ENCODE data around the gene RGS10.
"Not testable (repeated sequence)": the region's sequence is repeated elsewhere in the genome, so short reads cannot be mapped to it uniquely, and the experiment has no call there.

The RGS10 gene, protein sequence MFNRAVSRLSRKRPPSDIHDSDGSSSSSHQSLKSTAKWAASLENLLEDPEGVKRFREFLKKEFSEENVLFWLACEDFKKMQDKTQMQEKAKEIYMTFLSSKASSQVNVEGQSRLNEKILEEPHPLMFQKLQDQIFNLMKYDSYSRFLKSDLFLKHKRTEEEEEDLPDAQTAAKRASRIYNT

DNA sequence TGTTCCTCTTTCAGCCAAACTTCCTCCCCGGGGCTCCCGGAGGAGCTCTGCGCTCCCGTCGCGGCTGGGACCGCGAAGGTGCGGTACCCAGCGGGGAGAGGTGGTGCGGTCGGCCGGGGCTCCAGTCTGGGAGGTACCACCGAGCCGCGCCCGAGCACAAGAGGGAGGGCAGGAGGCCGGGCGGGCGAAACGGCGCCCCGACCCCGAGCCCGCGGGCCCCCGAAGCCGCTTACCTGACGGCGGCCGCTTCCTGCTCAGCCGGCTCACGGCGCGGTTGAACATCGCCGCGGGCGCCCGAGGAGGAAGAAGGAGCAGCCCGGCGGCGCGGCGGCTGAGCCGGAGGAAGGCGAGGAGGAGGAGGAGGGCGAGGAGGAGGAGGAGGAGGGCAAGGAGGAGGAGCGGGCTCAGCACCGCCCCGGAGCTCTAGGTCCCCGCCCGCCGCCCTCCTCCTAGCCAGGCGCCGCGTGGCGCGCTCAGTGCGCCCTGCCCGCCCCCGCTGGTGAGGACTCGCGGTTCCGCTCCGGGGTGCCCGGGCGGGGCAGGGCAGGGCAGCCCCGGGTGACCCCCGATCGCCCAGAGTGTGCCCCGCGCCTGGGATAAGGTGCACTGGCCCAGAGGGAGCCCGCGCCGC, at the start of gene RGS10:
TSS of gene RGS10 (minus strand) at position 363 of the 631 bp plus-strand sequence. CDS start at position 282, 81 bp downstream.
- DNase-seq, result peak; percentile 83

DNA sequence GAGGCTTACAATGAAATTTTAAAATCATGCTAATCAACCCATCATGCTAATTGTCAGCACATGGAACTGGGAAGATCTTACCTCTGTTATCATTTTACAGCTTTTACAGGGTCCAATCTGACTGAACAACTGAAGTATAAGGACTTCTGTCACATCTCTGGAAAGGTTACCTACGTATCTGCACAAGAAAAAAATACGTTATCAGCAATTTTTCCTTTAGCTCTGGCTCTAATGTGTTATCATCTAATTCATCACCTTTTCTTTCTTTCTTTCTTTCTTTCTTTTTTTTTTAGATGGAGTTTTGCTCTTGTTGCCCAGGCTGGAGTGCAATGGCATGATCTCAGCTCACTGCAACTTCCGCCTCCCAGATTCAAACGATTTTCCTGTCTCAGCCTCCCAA, 45.6 kb upstream of the RGS10 start:
- no peak for DNase-seq

DNA sequence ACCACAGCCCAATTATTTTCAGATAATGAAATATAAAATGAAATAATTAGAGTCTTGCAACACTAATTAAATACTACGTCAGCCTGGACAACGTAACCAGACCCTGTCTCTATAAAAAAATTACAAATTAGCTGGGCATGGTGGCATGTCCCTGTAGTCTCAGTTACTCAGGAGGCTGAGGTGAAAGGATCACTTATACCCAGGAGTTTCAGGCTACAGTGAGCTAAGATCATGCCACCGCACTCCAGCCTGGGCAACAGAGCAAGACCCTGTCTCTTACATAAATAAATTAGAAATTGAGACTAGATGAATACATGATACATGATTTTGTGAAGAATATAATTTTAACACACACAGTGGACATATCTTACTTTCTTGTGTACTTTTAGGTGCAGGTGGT, 35.8 kb upstream of the RGS10 start:
- no peak for DNase-seq

DNA sequence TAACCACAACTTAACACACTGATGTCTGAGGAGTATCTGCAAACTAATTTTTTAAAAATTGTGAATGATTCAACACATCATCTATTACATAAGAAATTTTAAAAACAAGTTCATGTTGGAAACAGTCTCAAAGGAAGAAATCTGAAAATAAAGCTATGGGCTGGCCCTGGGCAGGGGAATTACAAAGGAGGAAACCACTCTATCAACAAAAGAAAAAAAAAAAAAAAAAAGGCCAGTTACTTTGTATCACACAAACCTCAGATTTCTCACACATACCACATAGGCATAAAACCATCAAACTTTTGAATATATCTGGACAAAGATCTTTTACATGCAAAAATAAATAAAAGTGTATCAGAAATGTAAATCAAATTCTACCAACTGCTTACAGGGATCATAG, 33.5 kb upstream of the RGS10 start:
- DNase-seq, result no peak

DNA sequence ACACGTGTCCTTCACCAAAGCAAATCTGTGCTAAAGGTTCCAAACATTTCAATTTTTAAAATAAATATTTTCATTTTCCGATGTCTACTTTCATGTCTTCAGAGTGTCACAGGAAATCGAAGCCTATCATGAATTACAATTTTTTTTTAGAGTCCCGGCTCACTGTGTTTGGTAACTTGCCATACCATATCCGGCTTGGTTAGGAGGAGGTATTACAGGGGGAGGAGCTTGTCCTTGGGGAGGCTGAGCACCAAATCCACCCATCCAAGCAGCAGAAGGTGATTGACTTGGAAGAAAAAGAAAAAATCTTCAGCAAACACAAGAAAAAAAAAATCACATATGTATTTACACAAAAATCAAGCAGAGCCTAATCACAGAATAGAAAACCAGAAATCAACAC, 33.0 kb upstream of the RGS10 start:
- no peak for DNase-seq

DNA sequence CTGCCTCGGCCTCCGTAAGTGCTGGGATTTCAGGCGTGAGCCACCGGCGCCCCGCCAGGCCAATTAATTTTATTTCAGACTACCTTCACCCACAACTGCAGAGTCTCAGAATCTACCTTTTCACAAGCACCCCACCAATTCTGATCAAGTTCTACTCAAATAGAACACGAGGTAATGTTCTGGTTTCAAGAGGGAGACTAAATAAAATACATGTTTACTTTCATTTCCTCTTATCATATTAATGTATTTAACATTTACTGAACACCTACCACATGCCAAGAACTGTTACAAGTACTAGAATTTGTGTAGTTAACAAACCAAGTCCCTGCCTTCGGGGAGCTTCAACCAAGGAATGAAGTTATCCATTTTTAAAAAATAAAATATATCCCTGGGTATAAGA, 25.5 kb upstream of the RGS10 start:
- DNase-seq, result no peak

DNA sequence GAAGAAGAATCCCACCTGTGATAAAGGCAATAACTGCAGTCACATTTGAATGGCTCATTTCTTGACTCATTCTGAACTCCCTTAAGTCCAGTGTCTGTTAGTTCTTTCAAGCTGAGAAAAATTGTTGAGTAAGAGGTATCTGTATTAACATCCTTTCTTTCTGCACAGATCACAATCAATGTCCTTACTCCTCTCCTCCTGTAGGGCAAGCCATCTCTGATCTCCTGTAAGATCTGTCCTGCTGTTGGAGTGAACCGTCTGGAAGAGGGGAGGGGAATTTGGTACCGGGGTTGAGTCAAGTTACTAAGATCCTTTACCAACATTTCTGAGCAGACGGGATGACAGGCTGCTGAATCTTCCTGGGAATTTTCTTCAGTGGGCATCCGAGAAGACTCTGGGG, 19.6 kb upstream of the RGS10 start:
- no peak for DNase-seq

DNA sequence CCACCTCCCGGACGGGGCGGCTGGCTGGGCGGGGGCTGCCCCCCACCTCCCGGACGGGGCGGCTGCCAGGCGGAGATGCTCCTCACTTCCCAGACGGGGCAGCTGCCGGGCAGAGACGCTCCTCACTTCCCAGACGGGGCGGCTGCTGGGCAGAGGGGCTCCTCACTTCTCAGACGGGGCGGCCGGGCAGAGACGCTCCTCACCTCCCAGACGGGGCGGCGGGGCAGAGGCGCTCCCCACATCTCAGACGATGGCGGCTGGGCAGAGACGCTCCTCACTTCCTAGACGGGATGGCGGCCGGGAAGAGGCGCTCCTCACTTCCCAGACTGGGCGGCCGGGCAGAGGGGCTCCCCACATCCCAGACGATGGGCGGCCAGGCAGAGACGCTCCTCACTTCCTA, 17.0 kb upstream of the RGS10 start:
- not testable (repeated sequence) for DNase-seq

DNA sequence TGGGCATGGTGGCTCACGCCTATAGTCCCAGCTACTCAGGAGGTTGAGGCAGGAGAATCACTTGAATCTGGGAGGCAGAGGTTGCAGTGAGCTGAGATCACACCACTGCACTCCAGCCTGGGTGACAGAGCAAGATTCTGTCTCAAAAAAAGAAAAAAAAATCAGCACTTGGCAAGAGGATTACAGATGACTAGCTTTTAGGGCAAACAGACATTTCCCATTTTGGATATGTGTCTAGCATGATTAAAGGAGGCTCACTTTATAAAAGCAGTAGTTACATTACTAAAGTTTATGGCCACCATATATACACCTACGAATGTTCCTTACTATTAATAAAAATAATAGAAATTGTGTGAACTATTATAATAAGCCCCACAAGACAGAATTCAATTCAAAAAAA, 13.6 kb upstream of the RGS10 start:
- DNase-seq, result not testable (repeated sequence)

DNA sequence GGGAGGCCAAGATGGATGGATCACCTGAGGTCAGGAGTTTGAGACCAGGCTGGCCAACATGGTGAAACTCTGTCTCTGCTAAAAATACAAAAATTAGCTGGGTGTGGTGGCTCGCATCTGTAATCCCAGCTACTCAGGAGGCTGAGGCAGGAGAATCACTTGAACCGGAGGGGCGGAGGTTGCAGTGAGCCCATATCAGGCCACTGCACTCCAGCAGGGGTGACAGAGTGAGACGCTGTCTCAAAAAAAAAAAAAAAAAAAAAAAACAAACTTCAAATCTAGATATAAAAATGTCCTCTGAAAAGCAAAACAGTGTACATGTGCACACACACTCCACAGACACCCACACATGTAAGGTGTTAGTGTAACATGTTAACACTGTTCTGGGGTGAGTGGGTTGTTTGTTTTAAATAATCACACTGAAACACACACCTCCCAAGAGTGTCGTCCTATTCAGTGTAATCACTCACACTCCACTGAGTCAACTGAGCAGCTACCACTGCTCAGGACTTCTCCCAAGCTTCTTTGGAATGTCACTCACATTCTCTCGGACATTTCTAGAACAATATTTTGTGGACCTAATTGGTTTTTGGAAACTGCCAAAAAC, 12.8 kb upstream of the RGS10 start:
- DNase-seq, result no peak

DNA sequence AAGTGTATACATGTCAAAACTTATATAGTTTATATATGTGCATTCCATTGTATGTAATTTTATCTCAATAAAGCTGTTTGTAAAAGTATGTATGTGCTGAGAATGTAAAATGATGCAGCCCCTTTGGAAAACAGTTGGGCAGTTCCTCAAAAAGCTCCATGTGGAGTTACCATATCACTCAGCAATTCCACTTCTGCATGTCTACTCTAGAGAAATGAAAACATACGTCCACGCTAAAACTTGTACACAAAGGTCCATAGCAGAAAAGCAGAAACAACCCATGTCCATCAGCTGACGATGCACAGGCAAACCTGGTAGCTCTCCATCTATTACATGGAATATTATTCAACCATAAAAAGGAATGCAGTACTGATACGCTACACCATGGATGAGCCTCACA, 8.3 kb upstream of the RGS10 start:
- DNase-seq, result no peak

DNA sequence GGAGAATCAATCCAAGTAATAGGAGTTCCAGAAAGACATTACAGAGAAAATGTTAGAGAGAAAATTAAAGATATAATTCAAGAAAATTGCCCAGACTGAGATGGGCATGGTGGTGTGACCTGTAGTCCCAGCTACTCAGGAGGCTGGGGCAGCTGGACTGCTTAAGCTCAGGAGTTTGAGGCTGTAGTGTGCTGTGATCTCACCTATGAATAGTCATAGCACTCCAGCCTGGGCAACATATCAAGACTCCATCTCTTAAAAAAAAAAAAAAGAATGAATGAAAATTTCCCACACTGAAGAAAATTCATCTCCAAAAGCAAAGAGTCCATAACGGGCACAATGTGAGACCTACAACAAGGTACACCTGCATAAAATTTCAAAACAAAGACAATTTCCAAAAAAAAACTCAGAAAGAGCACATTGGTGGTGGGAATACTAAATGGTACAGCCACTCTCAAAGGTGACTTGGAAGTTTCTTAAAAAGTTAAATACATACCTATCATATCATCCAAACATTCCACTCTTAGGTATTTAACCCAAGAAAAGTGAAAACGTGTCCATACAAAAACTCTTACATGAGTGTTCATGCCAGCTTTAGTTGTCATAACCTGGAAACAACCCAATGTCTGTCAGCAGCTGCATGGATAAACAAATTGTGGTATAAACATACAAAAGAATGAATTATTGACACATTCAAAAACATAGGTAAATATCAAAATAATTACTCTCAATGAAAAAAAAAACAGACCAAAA, 6.9 kb upstream of the RGS10 start:
- no peak for DNase-seq

DNA sequence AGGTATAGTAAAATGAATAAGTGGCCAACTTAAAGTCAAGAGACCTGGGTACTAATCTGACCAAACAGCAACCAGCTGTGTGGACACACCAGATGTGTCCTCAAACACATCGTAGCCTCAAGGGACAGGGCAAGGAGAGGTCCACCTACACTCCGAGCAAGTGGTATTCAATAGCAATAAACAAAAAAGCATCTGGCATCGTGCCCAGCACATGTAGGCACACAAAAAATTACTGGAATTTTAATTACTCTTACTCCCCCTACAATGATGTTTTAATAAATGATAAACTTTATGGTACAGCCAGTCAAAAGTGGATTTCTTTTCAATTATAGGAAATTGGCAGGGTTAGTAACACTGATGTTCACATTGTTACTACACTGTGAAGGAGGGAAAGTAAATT, 3.5 kb upstream of the RGS10 start:
- no peak for DNase-seq

DNA sequence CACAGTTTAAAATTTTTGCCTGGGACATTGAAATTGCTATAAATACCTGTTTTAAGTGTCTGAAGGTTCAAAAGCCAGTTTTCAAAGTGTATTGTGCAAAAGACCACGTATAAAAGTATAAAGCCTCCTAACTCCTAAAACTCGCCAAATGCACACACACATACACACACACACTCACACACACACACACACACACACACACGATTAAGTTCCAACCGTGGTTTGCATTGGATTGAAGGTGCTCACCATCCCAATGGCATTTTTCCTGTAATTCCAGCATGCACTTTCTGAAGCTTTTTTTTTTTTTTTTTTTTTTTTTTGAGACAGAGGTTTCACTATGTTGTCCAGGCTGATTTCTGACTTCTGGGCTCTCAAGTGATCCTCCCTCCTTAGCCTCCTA, 2.8 kb upstream of the RGS10 start:
- no peak for DNase-seq

DNA sequence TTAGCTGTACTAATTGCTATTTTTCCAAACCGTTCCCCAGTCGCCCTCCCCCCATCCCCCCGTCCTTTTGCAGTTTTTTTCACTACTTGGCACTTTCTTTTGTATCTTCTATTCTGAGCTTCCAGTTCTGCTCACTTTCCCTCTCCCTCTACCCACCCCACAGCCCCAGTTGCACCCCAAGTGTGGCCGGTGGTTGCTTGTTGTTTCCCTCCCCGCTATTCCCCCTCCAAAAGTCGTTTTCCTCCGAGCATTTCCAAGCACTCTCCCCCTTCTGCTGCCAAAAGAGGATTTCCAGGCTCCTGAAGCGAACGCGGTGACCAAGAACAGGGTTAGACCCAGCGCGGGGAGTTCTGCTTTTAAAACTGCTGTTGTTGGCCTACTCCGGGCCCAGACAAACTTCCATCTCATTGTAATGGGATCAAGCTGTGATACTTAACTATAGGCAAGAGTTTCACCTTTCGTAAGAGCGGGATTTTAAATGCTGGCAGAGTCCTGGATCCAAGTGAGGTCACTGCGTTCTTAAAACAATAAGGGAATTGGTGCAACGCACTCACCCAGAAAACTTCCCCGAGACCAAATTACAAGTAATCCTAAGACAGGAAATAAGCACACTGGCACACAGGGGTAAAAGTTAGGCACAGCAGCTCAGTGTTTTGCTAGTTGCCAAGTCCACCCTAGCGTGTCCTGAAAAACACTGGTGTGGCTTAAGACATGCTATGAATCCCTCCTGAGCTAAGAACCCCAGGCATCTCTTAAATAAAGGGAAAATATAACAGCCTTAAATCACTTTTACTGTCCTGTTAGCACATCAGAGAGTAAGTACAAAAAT, 1.5 kb upstream of the RGS10 start:
- DNase-seq, result no peak

DNA sequence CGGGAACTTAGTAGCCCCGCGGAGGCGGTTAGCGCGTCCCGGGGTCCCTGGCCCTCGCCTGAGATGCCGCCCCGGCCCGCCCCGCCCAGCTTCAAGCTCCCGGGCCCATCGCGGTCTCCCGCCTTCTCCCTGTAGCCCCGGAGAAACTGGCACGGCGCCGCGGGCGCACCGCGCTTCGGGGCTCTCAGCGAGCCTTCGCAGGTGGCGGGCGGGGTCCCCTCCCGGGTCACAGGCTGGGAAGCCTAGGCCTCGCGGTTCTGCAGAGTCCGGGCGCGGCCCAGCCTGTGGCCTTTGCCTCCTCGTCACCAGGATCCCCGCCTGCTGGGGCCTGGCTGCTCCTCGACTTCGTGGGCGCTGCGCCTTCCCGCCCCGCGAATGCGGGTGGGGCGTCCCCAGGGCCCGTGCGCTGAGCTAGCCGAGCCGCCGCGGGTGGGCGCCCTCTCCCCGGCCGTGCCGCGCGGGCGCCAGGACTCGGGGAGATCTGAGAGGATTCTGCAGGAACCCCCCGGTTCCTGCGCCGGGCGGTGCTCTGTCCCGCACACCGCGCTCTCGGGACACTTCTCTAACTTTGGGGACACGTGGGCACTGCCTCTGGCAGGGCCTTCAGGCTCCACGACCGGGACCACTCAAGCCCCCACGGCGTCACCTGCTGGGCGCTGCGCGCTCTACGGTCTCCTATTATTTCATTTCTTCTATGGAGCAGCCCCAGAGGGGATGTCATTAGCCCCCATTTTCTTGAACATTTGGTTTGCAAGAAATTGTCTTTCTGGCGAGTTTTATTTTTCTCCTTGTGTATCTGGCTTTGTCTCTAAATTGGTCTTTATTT, 682 bp upstream of the RGS10 start:
- DNase-seq, result peak; percentile 55

DNA sequence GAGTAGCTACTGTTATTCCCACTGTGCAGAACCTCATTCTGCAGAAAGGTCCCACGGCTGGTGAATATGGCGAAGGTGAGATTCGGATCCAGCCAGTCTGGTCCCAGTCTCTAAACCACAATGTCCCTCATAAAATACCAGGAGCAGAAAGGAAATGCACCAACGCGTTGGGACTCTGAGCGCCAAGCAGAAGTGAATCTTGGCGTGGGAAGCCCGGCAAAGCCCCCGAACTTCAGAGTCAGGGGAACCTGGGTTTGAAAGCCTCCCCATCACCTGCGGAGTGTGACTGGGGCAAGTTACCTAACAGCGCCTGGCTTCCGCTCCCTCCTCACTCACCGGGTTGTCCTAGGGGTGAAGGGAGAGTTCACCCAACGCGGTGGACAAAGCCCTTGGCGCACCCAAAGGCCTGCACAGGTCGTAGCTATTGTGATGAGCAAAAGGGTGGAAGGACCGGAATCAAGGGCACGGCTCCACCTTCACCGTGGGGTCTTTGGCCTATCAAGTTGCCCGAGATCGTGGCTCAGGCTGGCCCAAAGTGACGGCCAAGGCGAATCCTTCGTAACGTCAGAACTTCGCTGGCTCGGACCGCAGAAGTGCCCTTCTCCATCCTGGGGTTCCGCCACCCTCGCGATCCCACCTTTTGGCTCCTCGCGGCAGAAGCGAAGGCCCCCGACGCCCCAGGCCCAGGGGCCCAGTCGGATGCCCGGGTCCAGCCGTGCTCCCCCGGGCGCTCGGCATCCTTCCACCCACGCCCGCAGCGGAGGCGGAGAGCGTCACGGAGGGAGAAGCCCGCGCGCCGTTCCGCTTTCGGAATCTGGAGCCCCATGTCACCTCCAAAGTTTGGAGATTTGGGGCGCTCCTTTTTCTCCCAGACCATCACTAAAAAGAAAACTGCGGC, 811 bp downstream of the RGS10 start:
- DNase-seq, result no peak

DNA sequence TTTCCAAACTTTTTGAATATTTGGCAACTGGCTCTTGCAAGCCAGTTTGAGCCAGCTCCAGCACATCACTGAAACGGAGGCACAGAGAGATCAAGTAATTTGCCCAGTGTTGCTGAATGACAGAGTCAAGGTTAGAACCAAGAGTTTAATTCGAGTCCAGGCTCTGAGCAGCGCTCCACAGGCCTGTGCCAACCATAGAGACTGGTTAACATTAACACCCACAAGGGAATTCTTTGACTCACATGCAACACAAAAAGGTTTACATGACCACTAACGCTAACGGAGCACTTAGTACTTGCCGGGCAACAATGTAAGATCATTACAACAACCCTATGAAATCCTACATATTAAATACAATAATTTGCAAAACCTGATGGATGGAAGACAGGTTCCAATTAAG, 1.5 kb downstream of the RGS10 start:
- DNase-seq, result no peak

DNA sequence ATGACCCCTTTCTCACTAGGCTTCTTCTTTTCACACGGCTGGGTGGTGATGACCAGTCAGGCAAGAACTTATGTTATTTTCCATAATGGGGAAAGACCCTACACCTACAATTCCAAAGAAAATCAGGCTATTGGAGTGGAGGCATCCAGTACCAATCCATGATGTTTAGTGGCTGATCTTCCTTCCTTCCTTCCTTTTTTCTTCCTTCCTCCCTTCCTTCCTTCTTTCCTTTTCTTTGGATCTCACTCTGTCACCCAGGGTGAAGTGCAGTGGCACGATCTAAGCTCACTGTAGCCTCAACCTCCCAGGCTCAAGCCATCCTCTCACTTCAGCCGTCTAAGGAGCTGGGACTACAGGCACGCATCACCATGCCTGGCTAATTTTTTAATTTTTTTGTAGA, 2.5 kb downstream of the RGS10 start:
- DNase-seq, result no peak

DNA sequence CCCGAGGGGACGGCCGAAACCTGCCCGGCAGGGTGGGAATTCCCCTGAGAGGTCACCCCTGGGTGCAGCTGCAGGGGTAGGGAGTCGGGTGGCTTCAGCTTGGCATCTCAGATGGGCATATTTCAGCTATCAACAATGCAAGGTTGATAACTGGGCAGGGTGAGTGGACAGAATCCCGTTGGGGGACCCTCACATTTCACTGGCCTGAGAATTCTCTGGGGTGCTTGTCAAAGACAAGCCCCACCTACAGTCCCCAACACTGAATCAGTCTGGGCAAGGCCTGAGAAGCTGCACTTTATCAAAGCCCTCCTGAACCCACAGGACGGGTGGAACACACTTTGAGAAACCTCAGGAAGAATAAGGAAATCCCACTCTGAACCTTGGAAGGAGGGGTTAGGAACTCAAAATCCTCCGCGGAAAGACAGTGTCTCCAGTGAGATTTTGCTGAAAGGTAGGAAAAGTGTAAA, 3.1 kb downstream of the RGS10 start:
- DNase-seq, result no peak

All from CD4-positive, alpha-beta T cell treated with Interleukin-15 for 1 hour (primary cell).